Measurements from ENCODE around the gene SNAP25.

GRCh38 chr20:10236540-10237533 lies 18.2 kb downstream of the SNAP25 start:
- TF ChIP-seq, protein P1, sequence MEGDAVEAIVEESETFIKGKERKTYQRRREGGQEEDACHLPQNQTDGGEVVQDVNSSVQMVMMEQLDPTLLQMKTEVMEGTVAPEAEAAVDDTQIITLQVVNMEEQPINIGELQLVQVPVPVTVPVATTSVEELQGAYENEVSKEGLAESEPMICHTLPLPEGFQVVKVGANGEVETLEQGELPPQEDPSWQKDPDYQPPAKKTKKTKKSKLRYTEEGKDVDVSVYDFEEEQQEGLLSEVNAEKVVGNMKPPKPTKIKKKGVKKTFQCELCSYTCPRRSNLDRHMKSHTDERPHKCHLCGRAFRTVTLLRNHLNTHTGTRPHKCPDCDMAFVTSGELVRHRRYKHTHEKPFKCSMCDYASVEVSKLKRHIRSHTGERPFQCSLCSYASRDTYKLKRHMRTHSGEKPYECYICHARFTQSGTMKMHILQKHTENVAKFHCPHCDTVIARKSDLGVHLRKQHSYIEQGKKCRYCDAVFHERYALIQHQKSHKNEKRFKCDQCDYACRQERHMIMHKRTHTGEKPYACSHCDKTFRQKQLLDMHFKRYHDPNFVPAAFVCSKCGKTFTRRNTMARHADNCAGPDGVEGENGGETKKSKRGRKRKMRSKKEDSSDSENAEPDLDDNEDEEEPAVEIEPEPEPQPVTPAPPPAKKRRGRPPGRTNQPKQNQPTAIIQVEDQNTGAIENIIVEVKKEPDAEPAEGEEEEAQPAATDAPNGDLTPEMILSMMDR (IDR thresholded peaks at IDR 0.05) = no peak
- TF ChIP-seq POLR2A (IDR thresholded peaks at IDR 0.05) = no peak
